WTC11 (cell line): ENCODE results near the gene FHOD3. TPM values are rescaled to one million over a fixed set of nuclear protein-coding genes. Genes with fewer than 3 reads are reported as not detected.

Experiments
- ATAC-seq: fragments of 200-7000 bp; cut with Tn5 transposase; 2 replicates; pipeline ENCODE4 v1.10.0; 2021; ENCODE audit warnings: mild to moderate bottlenecking, moderate library complexity
- CTCF ChIA-PET: fragments of 300-600 bp; sonication (Branson Sonifier 250); formaldehyde crosslinking; loops from one replicate; lab custom pipeline; 2021; ENCODE audit warnings: antibody characterized with exemption; lab: Charles Lee
- POLR2A ChIA-PET: fragments of 350-600 bp; sonication (Branson Sonifier 250); formaldehyde crosslinking; loops from one replicate; lab custom pipeline; 2021; ENCODE audit warnings: antibody characterized with exemption; lab: Charles Lee
- DNase-seq: peaks from one replicate; pipeline ENCODE4 v3.0.0; 2021; ENCODE audit warnings: low spot score
- H3K27ac Mint-ChIP-seq: 2 replicates; pipeline ENCODE4 v1.8.0; 2021; ENCODE audit warnings: mixed read lengths
- H3K27me3 Mint-ChIP-seq: 2 replicates; pipeline ENCODE4 v1.8.0; 2021; ENCODE audit warnings: low read depth, mild to moderate bottlenecking, moderate library complexity, mixed read lengths
- H3K36me3 Mint-ChIP-seq: 2 replicates; pipeline ENCODE4 v1.8.0; 2021; ENCODE audit warnings: mixed read lengths
- H3K4me1 Mint-ChIP-seq: 2 replicates; pipeline ENCODE4 v1.8.0; 2022; ENCODE audit warnings: mixed read lengths
- H3K4me3 Mint-ChIP-seq: 2 replicates; pipeline ENCODE4 v1.8.0; 2021; ENCODE audit warnings: mild to moderate bottlenecking, moderate library complexity, mixed read lengths
- H3K9me3 Mint-ChIP-seq: 2 replicates; pipeline ENCODE4 v1.8.0; 2021; ENCODE audit warnings: mixed read lengths
- ARID4B ChIP-seq: sonication (generic); formaldehyde crosslinking; IDR thresholded peaks from 2 replicates; pipeline ENCODE4 v1.8.0; 2023; ENCODE audit warnings: missing genetic modification reagents, mild to moderate bottlenecking, borderline replicate concordance
- CDX4 ChIP-seq: fragments of 250-450 bp; sonication (Bioruptor Pico); IDR thresholded peaks from 2 replicates; pipeline ENCODE4 v1.9.0; 2021; ENCODE audit warnings: moderate library complexity, mild to moderate bottlenecking, inconsistent platforms, borderline replicate concordance
- CREB1 ChIP-seq: sonication (generic); formaldehyde crosslinking; IDR thresholded peaks from 2 replicates; pipeline ENCODE4 v1.8.0; 2023; ENCODE audit warnings: mild to moderate bottlenecking, missing genetic modification reagents
- ETV6 ChIP-seq: sonication (generic); formaldehyde crosslinking; IDR thresholded peaks from 2 replicates; pipeline ENCODE4 v1.8.1; 2022; ENCODE audit warnings: mild to moderate bottlenecking, missing genetic modification reagents
- FOXJ3 ChIP-seq: sonication (generic); formaldehyde crosslinking; IDR thresholded peaks from 2 replicates; pipeline ENCODE4 v1.9.0; 2021; ENCODE audit warnings: missing genetic modification reagents, mild to moderate bottlenecking, borderline replicate concordance
- FOXP4 ChIP-seq: sonication (generic); formaldehyde crosslinking; IDR thresholded peaks from 2 replicates; pipeline ENCODE4 v1.8.0; 2022; ENCODE audit warnings: mild to moderate bottlenecking, missing genetic modification reagents
- HMGA2 ChIP-seq: fragments of 250-450 bp; sonication (Bioruptor Pico); IDR thresholded peaks from 2 replicates; pipeline ENCODE4 v1.4.0; 2021; ENCODE audit warnings: mild to moderate bottlenecking, moderate library complexity
- NFE2L1 ChIP-seq: sonication (generic); formaldehyde crosslinking; IDR thresholded peaks from 2 replicates; pipeline ENCODE4 v1.8.1; 2023; ENCODE audit warnings: missing genetic modification reagents
- NR1H2 ChIP-seq: sonication (generic); formaldehyde crosslinking; IDR thresholded peaks from 2 replicates; pipeline ENCODE4 v1.9.0; 2021; ENCODE audit warnings: mild to moderate bottlenecking, moderate library complexity, missing genetic modification reagents
- NR3C1 ChIP-seq: sonication (generic); formaldehyde crosslinking; conservative IDR thresholded peaks from 2 replicates; pipeline ENCODE4 v1.8.1; 2023; ENCODE audit warnings: low read depth, mild to moderate bottlenecking, missing genetic modification reagents
- PRRX2 ChIP-seq: fragments of 250-450 bp; sonication (Bioruptor Pico); IDR thresholded peaks from 2 replicates; pipeline ENCODE4 v1.8.0; 2021; ENCODE audit warnings: mild to moderate bottlenecking
- SMAD4 ChIP-seq: sonication (generic); formaldehyde crosslinking; IDR thresholded peaks from 2 replicates; pipeline ENCODE4 v1.8.0; 2022; ENCODE audit warnings: mild to moderate bottlenecking, missing genetic modification reagents
- SP1 ChIP-seq: sonication (generic); formaldehyde crosslinking; conservative IDR thresholded peaks from 2 replicates; pipeline ENCODE4 v1.8.1; 2022; ENCODE audit warnings: missing genetic modification reagents
- ZMAT4 ChIP-seq: fragments of 250-450 bp; sonication (Bioruptor Pico); IDR thresholded peaks from 2 replicates; pipeline ENCODE4 v1.9.0; 2021; ENCODE audit warnings: mild to moderate bottlenecking
- ZNF396 ChIP-seq: fragments of 250-450 bp; sonication (Bioruptor Pico); IDR thresholded peaks from 2 replicates; pipeline ENCODE4 v1.8.0; 2021; ENCODE audit warnings: mild to moderate bottlenecking, moderate library complexity, borderline replicate concordance
- ZSCAN18 ChIP-seq: fragments of 250-450 bp; sonication (Bioruptor Pico); IDR thresholded peaks from 2 replicates; pipeline ENCODE4 v2.1.2; 2022; ENCODE audit warnings: mild to moderate bottlenecking, moderate library complexity
- total RNA-seq: library from RNA; stranded (reverse); gene quantifications from 3 replicates; pipeline ENCODE4 v1.2.3, GENCODE V29; 2021
- TF ChIP-seq, protein P1 (sequence below): fragments of 250-450 bp; sonication (Bioruptor Pico); IDR thresholded peaks from 2 replicates; pipeline ENCODE4 v1.9.0; 2021; ENCODE audit warnings: mild to moderate bottlenecking, borderline replicate concordance
- TF ChIP-seq, protein P2 (sequence below): sonication (generic); formaldehyde crosslinking; IDR thresholded peaks from 2 replicates; pipeline ENCODE4 v1.8.0; 2023; ENCODE audit warnings: mild to moderate bottlenecking, missing genetic modification reagents
- TF ChIP-seq, protein P3 (sequence below): sonication (generic); formaldehyde crosslinking; IDR thresholded peaks from 2 replicates; pipeline ENCODE4 v1.8.0; 2022; ENCODE audit warnings: mild to moderate bottlenecking, missing genetic modification reagents

The FHOD3 gene
- total RNA-seq, 1 experiment from 2014 or later, result 3.8 TPM

DNA sequence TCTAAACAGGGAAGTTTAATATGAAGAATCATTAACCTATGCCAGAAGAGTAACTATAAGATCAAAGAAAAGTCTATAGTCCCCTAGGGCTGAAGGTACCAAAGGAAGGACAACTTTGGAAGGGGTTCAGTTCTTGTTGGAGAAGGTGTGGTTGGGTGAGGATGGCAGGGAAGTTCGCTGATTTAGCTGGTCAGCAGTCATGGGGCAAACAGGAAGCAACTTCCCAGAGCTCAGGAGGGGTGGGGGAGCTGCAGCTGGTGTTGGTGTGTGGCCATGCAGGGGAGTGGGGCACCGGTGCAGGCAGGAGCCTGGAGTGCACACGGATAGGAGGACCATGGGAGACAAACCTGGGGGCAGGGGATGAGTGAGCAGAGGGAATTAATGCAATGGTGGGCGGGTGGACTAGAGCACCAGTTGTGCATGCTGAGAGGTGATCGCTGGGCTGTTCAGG is 34.0 kb downstream of the FHOD3 start (continued):
- TF ChIP-seq ARID4B (no peak), FOXJ3 (CRISPR knock-in tag) (no peak)

DNA sequence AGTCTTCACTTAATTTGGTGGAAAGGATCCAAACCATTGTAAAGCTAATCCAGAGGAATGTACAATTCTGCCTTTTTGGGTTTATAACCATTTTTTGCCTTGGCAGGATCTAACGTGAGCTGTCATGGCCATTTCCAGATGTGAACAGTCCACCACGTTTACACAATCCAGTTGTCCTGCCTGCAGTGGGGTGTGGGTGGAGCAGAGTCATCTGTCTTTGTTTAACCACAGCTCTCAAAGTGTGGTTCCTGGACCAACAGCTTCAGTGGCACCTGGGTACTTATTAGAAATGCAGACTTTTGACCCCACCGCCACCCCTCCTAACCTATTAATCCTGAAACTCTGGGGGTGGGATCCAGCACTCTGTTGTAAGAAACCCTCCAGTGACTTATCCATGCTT is 35.9 kb downstream of the FHOD3 start:
- H3K27me3 Mint-ChIP-seq, result no peaks in the 10 kb centered on the region; the same call in 1 of the 2 replicates
- POLR2A ChIA-PET, result no interaction called here
- H3K27ac Mint-ChIP-seq, result no peak overlapping the region
- no peak overlapping the region for H3K4me3 Mint-ChIP-seq
- CTCF ChIA-PET, result no interaction called here
- H3K36me3 Mint-ChIP-seq, result no peaks in the 10 kb centered on the region
- DNase-seq (no peak), ATAC-seq (no peak)
- H3K4me1 Mint-ChIP-seq, result peaks cover 35% of the 10 kb centered on the region
- peaks cover 6% of the 10 kb centered on the region; the same call in 1 of the 2 replicates for H3K9me3 Mint-ChIP-seq
- TF ChIP-seq FOXP4 (no peak), NR3C1 (no peak), NFE2L1 (no peak), ETV6 (CRISPR knock-in tag) (no peak), SMAD4 (no peak), CDX4 (no peak), ZSCAN18 (CRISPR knock-in tag) (no peak), PRRX2 (CRISPR knock-in tag) (no peak), CREB1 (CRISPR knock-in tag) (no peak), SP1 (CRISPR knock-in tag) (no peak), ZNF396 (CRISPR knock-in tag) (no peak), NR1H2 (CRISPR knock-in tag) (no peak), ZMAT4 (no peak), HMGA2 (CRISPR knock-in tag) (no peak)
- TF ChIP-seq, protein P1, sequence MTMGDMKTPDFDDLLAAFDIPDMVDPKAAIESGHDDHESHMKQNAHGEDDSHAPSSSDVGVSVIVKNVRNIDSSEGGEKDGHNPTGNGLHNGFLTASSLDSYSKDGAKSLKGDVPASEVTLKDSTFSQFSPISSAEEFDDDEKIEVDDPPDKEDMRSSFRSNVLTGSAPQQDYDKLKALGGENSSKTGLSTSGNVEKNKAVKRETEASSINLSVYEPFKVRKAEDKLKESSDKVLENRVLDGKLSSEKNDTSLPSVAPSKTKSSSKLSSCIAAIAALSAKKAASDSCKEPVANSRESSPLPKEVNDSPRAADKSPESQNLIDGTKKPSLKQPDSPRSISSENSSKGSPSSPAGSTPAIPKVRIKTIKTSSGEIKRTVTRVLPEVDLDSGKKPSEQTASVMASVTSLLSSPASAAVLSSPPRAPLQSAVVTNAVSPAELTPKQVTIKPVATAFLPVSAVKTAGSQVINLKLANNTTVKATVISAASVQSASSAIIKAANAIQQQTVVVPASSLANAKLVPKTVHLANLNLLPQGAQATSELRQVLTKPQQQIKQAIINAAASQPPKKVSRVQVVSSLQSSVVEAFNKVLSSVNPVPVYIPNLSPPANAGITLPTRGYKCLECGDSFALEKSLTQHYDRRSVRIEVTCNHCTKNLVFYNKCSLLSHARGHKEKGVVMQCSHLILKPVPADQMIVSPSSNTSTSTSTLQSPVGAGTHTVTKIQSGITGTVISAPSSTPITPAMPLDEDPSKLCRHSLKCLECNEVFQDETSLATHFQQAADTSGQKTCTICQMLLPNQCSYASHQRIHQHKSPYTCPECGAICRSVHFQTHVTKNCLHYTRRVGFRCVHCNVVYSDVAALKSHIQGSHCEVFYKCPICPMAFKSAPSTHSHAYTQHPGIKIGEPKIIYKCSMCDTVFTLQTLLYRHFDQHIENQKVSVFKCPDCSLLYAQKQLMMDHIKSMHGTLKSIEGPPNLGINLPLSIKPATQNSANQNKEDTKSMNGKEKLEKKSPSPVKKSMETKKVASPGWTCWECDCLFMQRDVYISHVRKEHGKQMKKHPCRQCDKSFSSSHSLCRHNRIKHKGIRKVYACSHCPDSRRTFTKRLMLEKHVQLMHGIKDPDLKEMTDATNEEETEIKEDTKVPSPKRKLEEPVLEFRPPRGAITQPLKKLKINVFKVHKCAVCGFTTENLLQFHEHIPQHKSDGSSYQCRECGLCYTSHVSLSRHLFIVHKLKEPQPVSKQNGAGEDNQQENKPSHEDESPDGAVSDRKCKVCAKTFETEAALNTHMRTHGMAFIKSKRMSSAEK (CRISPR knock-in tag), result no peak
- TF ChIP-seq, protein P2, sequence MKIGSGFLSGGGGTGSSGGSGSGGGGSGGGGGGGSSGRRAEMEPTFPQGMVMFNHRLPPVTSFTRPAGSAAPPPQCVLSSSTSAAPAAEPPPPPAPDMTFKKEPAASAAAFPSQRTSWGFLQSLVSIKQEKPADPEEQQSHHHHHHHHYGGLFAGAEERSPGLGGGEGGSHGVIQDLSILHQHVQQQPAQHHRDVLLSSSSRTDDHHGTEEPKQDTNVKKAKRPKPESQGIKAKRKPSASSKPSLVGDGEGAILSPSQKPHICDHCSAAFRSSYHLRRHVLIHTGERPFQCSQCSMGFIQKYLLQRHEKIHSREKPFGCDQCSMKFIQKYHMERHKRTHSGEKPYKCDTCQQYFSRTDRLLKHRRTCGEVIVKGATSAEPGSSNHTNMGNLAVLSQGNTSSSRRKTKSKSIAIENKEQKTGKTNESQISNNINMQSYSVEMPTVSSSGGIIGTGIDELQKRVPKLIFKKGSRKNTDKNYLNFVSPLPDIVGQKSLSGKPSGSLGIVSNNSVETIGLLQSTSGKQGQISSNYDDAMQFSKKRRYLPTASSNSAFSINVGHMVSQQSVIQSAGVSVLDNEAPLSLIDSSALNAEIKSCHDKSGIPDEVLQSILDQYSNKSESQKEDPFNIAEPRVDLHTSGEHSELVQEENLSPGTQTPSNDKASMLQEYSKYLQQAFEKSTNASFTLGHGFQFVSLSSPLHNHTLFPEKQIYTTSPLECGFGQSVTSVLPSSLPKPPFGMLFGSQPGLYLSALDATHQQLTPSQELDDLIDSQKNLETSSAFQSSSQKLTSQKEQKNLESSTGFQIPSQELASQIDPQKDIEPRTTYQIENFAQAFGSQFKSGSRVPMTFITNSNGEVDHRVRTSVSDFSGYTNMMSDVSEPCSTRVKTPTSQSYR, result no peak
- TF ChIP-seq, protein P3, sequence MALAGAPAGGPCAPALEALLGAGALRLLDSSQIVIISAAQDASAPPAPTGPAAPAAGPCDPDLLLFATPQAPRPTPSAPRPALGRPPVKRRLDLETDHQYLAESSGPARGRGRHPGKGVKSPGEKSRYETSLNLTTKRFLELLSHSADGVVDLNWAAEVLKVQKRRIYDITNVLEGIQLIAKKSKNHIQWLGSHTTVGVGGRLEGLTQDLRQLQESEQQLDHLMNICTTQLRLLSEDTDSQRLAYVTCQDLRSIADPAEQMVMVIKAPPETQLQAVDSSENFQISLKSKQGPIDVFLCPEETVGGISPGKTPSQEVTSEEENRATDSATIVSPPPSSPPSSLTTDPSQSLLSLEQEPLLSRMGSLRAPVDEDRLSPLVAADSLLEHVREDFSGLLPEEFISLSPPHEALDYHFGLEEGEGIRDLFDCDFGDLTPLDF (CRISPR knock-in tag), result no peak
